HepG2 (cell line): ENCODE results near the gene TLE2. TPM values are rescaled to one million over a fixed set of nuclear protein-coding genes. Genes with fewer than 3 reads are reported as not detected.

Experiments used
- AHR ChIP-seq: IDR thresholded peaks from 2 replicates; pipeline ENCODE4 v1.6.1; 2018; ENCODE audit warnings: missing genetic modification reagents, missing compliant biosample characterization
- ATF6 ChIP-seq: sonication (generic); formaldehyde crosslinking; conservative IDR thresholded peaks from 2 replicates; pipeline ENCODE4 v1.4.0; 2020; ENCODE audit warnings: missing genetic modification reagents
- GPN1 ChIP-seq: sonication (generic); formaldehyde crosslinking; IDR thresholded peaks from 2 replicates; pipeline ENCODE4 v1.5.1; 2020; ENCODE audit warnings: missing genetic modification reagents, borderline replicate concordance
- HIVEP1 ChIP-seq: sonication (generic); formaldehyde crosslinking; IDR thresholded peaks from 2 replicates; pipeline ENCODE4 v1.4.0; 2020; ENCODE audit warnings: mild to moderate bottlenecking, missing genetic modification reagents
- HNRNPK ChIP-seq: fragments of 200-400 bp; formaldehyde crosslinking; IDR thresholded peaks from 2 replicates; pipeline ENCODE4 v1.6.1; 2018; ENCODE audit warnings: low read length, low read depth, moderate library complexity, mild to moderate bottlenecking; ENCODE audit not compliant: poor library complexity, severe bottlenecking
- MLLT10 ChIP-seq: sonication (generic); formaldehyde crosslinking; IDR thresholded peaks from 2 replicates; pipeline ENCODE4 v1.4.0; 2020; ENCODE audit warnings: missing genetic modification reagents
- NCOA1 ChIP-seq: sonication (generic); formaldehyde crosslinking; IDR thresholded peaks from 2 replicates; pipeline ENCODE4 v1.9.0; 2021; ENCODE audit warnings: missing genetic modification reagents
- NFATC3 ChIP-seq: sonication (generic); formaldehyde crosslinking; IDR thresholded peaks from 2 replicates; pipeline ENCODE4 v1.5.1; 2020; ENCODE audit warnings: mild to moderate bottlenecking, missing genetic modification reagents
- NR2C2 ChIP-seq: sonication (generic); formaldehyde crosslinking; IDR thresholded peaks from 2 replicates; pipeline ENCODE4 v1.4.0; 2020; ENCODE audit warnings: missing genetic modification reagents, mild to moderate bottlenecking, moderate library complexity, borderline replicate concordance
- SMARCE1 ChIP-seq: fragments of 450-650 bp; IDR thresholded peaks from 2 replicates; pipeline ENCODE4 v1.6.1; 2017; ENCODE audit warnings: borderline replicate concordance
- SRSF4 ChIP-seq: fragments of 200-400 bp; formaldehyde crosslinking; IDR thresholded peaks from one replicate; pipeline ENCODE4 v1.6.1; 2018; ENCODE audit warnings: mild to moderate bottlenecking, low read depth, low read length, moderate library complexity; ENCODE audit not compliant: poor library complexity, severe bottlenecking
- TEAD3 ChIP-seq: optimal IDR thresholded peaks from 2 replicates; pipeline ENCODE3; 2016; ENCODE audit warnings: borderline replicate concordance
- ZBTB3 ChIP-seq: sonication (generic); formaldehyde crosslinking; IDR thresholded peaks from 2 replicates; pipeline ENCODE4 v1.4.0; 2020; ENCODE audit warnings: low read depth, mild to moderate bottlenecking, moderate library complexity, missing genetic modification reagents, borderline replicate concordance
- ZBTB33 ChIP-seq: sonication (generic); formaldehyde crosslinking; IDR thresholded peaks from 2 replicates; pipeline ENCODE4 v1.4.0; 2020; ENCODE audit warnings: missing genetic modification reagents
- ZBTB46 ChIP-seq: sonication (generic); formaldehyde crosslinking; IDR thresholded peaks from 2 replicates; pipeline ENCODE4 v1.4.0; 2020; ENCODE audit warnings: mild to moderate bottlenecking, missing genetic modification reagents, borderline replicate concordance
- ZNF282 ChIP-seq: fragments of 450-650 bp; IDR thresholded peaks from 2 replicates; pipeline ENCODE4 v1.6.1; 2018; ENCODE audit not compliant: partially characterized antibody
- ZNF614 ChIP-seq: IDR thresholded peaks from 2 replicates; pipeline ENCODE4 v1.6.1; 2018; ENCODE audit warnings: missing biosample characterization, missing genetic modification reagents, inconsistent platforms, borderline replicate concordance
- ZNF687 ChIP-seq: sonication (generic); formaldehyde crosslinking; IDR thresholded peaks from 2 replicates; pipeline ENCODE4 v1.5.1; 2020; ENCODE audit warnings: mild to moderate bottlenecking, missing genetic modification reagents, moderate library complexity
- ZNF713 ChIP-seq: sonication (generic); formaldehyde crosslinking; IDR thresholded peaks from 2 replicates; pipeline ENCODE4 v1.4.0; 2020; ENCODE audit warnings: mild to moderate bottlenecking, missing genetic modification reagents
- polyA plus RNA-seq, 8 experiments: library from polyadenylated mRNA; depleted of rRNA in 3 of 8; stranded (reverse) in 7 of 8; unstranded in 1 of 8; fragments of >200 nt; fragmentation: Illumina TruSeq in 4 of 8; extraction: Trizol in 4 of 8; gene quantifications; 2 replicates each; pipeline versions ENCODE4 v1.2.1 to v1.2.3, GENCODE V29; 2011 to 2016; ENCODE audit warnings: low read depth in 4 of 8, missing spikeins in 1 of 8, mixed read lengths in 1 of 8; ENCODE audit not compliant: insufficient read depth in 1 of 8
- total RNA-seq, 5 experiments: library from RNA; depleted of rRNA; stranded (reverse); fragments of >200 nt; fragmentation: Illumina TruSeq; extraction: Trizol; gene quantifications; 2 replicates each; pipeline ENCODE4 v1.2.3, GENCODE V29; 2016; ENCODE audit warnings: low read depth in 1 of 5

TLE2 gene
- total and polyA plus RNA-seq, 2 of the 13 experiments (the other 11 are each of a cell fraction or from before 2014, with no cell fraction given): 0.07 to 0.81 TPM

- no peak for TF ChIP-seq ZNF282
- no peak for TF ChIP-seq HNRNPK
- TF ChIP-seq AHR: no peak
- TF ChIP-seq ZBTB46 (CRISPR knock-in tag): no peak
- TF ChIP-seq ZNF713: no peak
- no peak for TF ChIP-seq ATF6 (CRISPR knock-in tag)
- no peak for TF ChIP-seq GPN1
- TF ChIP-seq ZNF614 (CRISPR knock-in tag): no peak
- no peak for TF ChIP-seq ZBTB33 (CRISPR knock-in tag)
- peak; percentile 5 for TF ChIP-seq TEAD3 (CRISPR knock-in tag)
- TF ChIP-seq SMARCE1: no peak
- no peak for TF ChIP-seq MLLT10 (CRISPR knock-in tag)
- TF ChIP-seq SRSF4: no peak
- no peak for TF ChIP-seq NFATC3 (CRISPR knock-in tag)
- TF ChIP-seq ZNF687: peak; percentile 63; the same call in 1 of the 2 replicates
- no peak for TF ChIP-seq ZBTB3
- TF ChIP-seq NR2C2 (CRISPR knock-in tag): no peak
- TF ChIP-seq HIVEP1 (CRISPR knock-in tag): peak; percentile 30; the same call in 1 of the 2 replicates
- TF ChIP-seq NCOA1 (CRISPR knock-in tag): 0 out of 2 replicates have a peak, but pooled peaks have one; percentile 21
Observed at GRCh38 chr19:3034656-3035541, 5.8 kb upstream of the TLE2 start (continued).
